Body of pancreas (tissue), 4 donors: Measurements from ENCODE around the gene OGN.

Experiments
- POLR2A ChIP-seq, 3 donors: fragments of 450-650 bp; IDR thresholded peaks; one replicate each; pipeline ENCODE4 v1.6.1; 2016; ENCODE audit warnings: antibody characterized with exemption in 3 of 3, mild to moderate bottlenecking in 2 of 3
- TF ChIP-seq, protein P1 (sequence below), 7 experiments: fragments of 450-650 bp in 4 of 7; fragments of 200-600 bp in 3 of 7; sonication (generic) in 3 of 7; IDR thresholded peaks; one replicate each; pipeline ENCODE4 v1.5.1; 2016 to 2019; ENCODE audit warnings: antibody characterized with exemption in 7 of 7

DNA sequence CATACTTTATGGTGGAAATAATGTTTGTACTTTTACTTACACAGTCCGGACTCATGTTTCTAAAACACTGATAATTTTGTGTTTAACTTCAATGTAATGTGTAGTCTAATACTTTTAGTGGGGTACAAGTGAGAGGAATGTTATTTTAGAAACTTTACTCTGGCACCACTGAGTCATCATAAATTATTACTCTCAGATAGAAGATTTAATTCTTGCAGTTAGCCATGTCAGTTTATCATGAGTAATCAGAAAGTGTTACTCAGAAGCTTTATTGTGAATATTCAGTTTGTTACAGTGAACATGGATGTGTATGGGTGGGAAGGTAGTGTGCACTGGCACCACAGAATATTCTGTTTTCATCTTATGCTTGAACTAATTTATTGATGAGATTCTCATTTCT is 20.0 kb downstream of the OGN start:
- TF ChIP-seq, protein P1, sequence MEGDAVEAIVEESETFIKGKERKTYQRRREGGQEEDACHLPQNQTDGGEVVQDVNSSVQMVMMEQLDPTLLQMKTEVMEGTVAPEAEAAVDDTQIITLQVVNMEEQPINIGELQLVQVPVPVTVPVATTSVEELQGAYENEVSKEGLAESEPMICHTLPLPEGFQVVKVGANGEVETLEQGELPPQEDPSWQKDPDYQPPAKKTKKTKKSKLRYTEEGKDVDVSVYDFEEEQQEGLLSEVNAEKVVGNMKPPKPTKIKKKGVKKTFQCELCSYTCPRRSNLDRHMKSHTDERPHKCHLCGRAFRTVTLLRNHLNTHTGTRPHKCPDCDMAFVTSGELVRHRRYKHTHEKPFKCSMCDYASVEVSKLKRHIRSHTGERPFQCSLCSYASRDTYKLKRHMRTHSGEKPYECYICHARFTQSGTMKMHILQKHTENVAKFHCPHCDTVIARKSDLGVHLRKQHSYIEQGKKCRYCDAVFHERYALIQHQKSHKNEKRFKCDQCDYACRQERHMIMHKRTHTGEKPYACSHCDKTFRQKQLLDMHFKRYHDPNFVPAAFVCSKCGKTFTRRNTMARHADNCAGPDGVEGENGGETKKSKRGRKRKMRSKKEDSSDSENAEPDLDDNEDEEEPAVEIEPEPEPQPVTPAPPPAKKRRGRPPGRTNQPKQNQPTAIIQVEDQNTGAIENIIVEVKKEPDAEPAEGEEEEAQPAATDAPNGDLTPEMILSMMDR (IDR thresholded peaks at IDR 0.05): no peak
- no peak for TF ChIP-seq POLR2A (IDR thresholded peaks at IDR 0.05)
